Inferior parietal cortex (tissue), 1 donor: ENCODE data around the gene SIK3.

Source experiments
- DNase-seq: peaks from one replicate; pipeline ENCODE4 v3.0.0-alpha.2; 2016; ENCODE audit errors: extremely low spot score

The SIK3 gene

GRCh38 chr11:116970485-116971292, 127.5 kb downstream of the SIK3 start:
- no peak for DNase-seq

GRCh38 chr11:116969694-116970093, 128.5 kb downstream of the SIK3 start:
- no peak for DNase-seq

GRCh38 chr11:116964269-116964668, 134.0 kb downstream of the SIK3 start:
- DNase-seq, result no peak

- no peak for DNase-seq
These were observed 134.4 kb downstream of the SIK3 start for GRCh38 chr11:116963813-116964212.

- no peak for DNase-seq
These were observed 136.1 kb downstream of the SIK3 start for GRCh38 chr11:116962108-116962507.

- no peak for DNase-seq
These were observed 137.3 kb downstream of the SIK3 start for GRCh38 chr11:116960930-116961329.

GRCh38 chr11:116958246-116958645, 140.0 kb downstream of the SIK3 start:
- no peak for DNase-seq

GRCh38 chr11:116955949-116956348, 142.3 kb downstream of the SIK3 start:
- no peak for DNase-seq

- DNase-seq, result no peak
These were observed 142.7 kb downstream of the SIK3 start for GRCh38 chr11:116955548-116955947.

GRCh38 chr11:116953530-116954285, 144.5 kb downstream of the SIK3 start:
- DNase-seq, result no peak

- no peak for DNase-seq
These were observed 146.5 kb downstream of the SIK3 start for GRCh38 chr11:116951762-116952161.

- DNase-seq, result no peak
These were observed 148.0 kb downstream of the SIK3 start for GRCh38 chr11:116950210-116950609.

GRCh38 chr11:116948391-116948790, 149.8 kb downstream of the SIK3 start:
- DNase-seq, result no peak

GRCh38 chr11:116946414-116946813, 151.8 kb downstream of the SIK3 start:
- DNase-seq, result no peak

GRCh38 chr11:116939499-116939898, 158.7 kb downstream of the SIK3 start:
- no peak for DNase-seq

GRCh38 chr11:116938471-116939070, 159.7 kb downstream of the SIK3 start:
- no peak for DNase-seq

GRCh38 chr11:116936754-116937446, 161.3 kb downstream of the SIK3 start:
- no peak for DNase-seq

- DNase-seq, result no peak
These were observed 162.7 kb downstream of the SIK3 start for GRCh38 chr11:116935514-116935913.

- DNase-seq, result no peak
These were observed 163.1 kb downstream of the SIK3 start for GRCh38 chr11:116935089-116935488.

- no peak for DNase-seq
These were observed 164.3 kb downstream of the SIK3 start for GRCh38 chr11:116933961-116934360.

- DNase-seq, result no peak
These were observed 166.0 kb downstream of the SIK3 start for GRCh38 chr11:116932181-116932580.
